Activated B cell treated with CpG ODN at 0.5 μM for 24 hours (primary cell): ENCODE results near the gene RIMBP2. TPM values are rescaled to one million over a fixed set of nuclear protein-coding genes. Genes with fewer than 3 reads are reported as not detected.

Experiments used
- ATAC-seq: fragments of 200-7000 bp; cut with Tn5 transposase; one replicate; pipeline ENCODE4 v1.10.0; 2021; ENCODE audit warnings: low read depth, mild to moderate bottlenecking, moderate library complexity
- CTCF ChIA-PET: fragments of 350-600 bp; sonication (Branson Sonifier 250); formaldehyde crosslinking; loops from one replicate; lab custom pipeline; 2021; ENCODE audit warnings: antibody characterized with exemption; lab: Charles Lee
- POLR2A ChIA-PET: fragments of 350-600 bp; sonication (Branson Sonifier 250); formaldehyde crosslinking; loops from one replicate; lab custom pipeline; 2021; ENCODE audit warnings: antibody characterized with exemption; lab: Charles Lee
- DNase-seq: peaks from one replicate; pipeline ENCODE4 v3.0.0; 2022
- H3K27ac Mint-ChIP-seq: one replicate; pipeline ENCODE4 v1.8.0; 2020; ENCODE audit warnings: mixed read lengths
- H3K27me3 Mint-ChIP-seq: one replicate; pipeline ENCODE4 v1.8.0; 2021; ENCODE audit warnings: mixed read lengths
- H3K36me3 Mint-ChIP-seq: one replicate; pipeline ENCODE4 v1.8.0; 2021; ENCODE audit warnings: low read depth, mixed read lengths
- H3K4me1 Mint-ChIP-seq: one replicate; pipeline ENCODE4 v1.8.0; 2021; ENCODE audit warnings: mixed read lengths
- H3K4me3 Mint-ChIP-seq: one replicate; pipeline ENCODE4 v1.8.0; 2020; ENCODE audit warnings: mild to moderate bottlenecking, mixed read lengths
- H3K9me3 Mint-ChIP-seq: one replicate; pipeline ENCODE4 v1.8.0; 2020; ENCODE audit warnings: mixed read lengths
- CTCF ChIP-seq: fragments of 200-600 bp; IDR thresholded peaks from one replicate; pipeline ENCODE4 v1.8.0; 2022; ENCODE audit warnings: antibody characterized with exemption, mild to moderate bottlenecking
- intact Hi-C: fragments of 100-400 bp; cut with micrococcal nuclease; formaldehyde crosslinking; loops from one replicate; pipeline ENCODE4 v1.15.1; 2024
- total RNA-seq: library from RNA; stranded (reverse); gene quantifications from 2 replicates; pipeline ENCODE4 v1.2.3, GENCODE V29; 2022

RIMBP2 gene
- total RNA-seq, 1 donor from 2014 or later: not detected

GRCh38 chr12:130433411-130433810, 282.7 kb downstream of the RIMBP2 start:
- POLR2A ChIA-PET: no interaction called here
- Mint-ChIP-seq H3K27me3 (no peaks in the 10 kb centered on the region), H3K27ac (no peak overlapping the region), H3K4me1 (no peaks in the 10 kb centered on the region), H3K4me3 (no peak overlapping the region), H3K36me3 (no peaks in the 10 kb centered on the region), H3K9me3 (peaks cover 5% of the 10 kb centered on the region)
- no peak for ATAC-seq
- no peak for DNase-seq
- no peak for TF ChIP-seq CTCF
- CTCF ChIA-PET: no interaction called here
- intact Hi-C loops: no loop called here

DNA sequence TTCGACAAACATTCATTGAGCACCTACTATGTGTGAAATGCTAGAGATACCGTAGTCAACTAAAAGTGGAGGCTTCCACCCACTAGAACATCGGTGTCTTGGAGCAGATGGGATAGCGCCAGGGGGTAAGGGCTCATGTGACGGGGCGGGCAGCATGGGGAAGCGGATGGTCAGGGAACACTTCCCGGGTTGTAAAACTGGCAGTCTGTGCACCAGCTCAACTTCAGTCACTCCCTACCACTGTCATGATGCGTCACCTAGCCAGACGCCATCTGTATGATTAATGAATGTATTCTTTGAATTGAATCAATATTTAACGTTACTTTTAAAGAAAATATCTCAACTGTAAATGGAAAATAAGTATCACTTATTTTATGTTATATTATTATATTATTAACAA, 284.9 kb downstream of the RIMBP2 start:
- intact Hi-C loops: no loop called here

GRCh38 chr12:130429656-130430505, 286.2 kb downstream of the RIMBP2 start:
- TF ChIP-seq CTCF: no peak
- ATAC-seq: no peak

More for the DNA sequence above, 284.9 kb downstream of the RIMBP2 start:
- H3K27me3 Mint-ChIP-seq: no peaks in the 10 kb centered on the region
- POLR2A ChIA-PET: no interaction called here
- no peaks in the 10 kb centered on the region for H3K4me1 Mint-ChIP-seq
- no peaks in the 10 kb centered on the region for H3K36me3 Mint-ChIP-seq
- CTCF ChIA-PET: no interaction called here
- no peak for TF ChIP-seq CTCF
- ATAC-seq (no peak), DNase-seq (no peak)
- H3K4me3 Mint-ChIP-seq: no peak overlapping the region
- H3K9me3 Mint-ChIP-seq: peaks cover 5% of the 10 kb centered on the region
- H3K27ac Mint-ChIP-seq: no peak overlapping the region

GRCh38 chr12:130428116-130428515, 288.0 kb downstream of the RIMBP2 start:
- Mint-ChIP-seq H3K9me3 (no peaks in the 10 kb centered on the region), H3K27ac (no peak overlapping the region), H3K4me1 (no peaks in the 10 kb centered on the region), H3K27me3 (no peaks in the 10 kb centered on the region), H3K4me3 (no peak overlapping the region), H3K36me3 (no peaks in the 10 kb centered on the region)
- intact Hi-C loops: no loop called here
- CTCF ChIA-PET: no interaction called here
- ATAC-seq: no peak
- POLR2A ChIA-PET: no interaction called here
- no peak for TF ChIP-seq CTCF
- DNase-seq: no peak

More at GRCh38 chr12:130429656-130430505, 286.2 kb downstream of the RIMBP2 start:
- H3K36me3 Mint-ChIP-seq: no peaks in the 10 kb centered on the region
- ChIA-PET POLR2A (no interaction called here), CTCF (no interaction called here)
- no peaks in the 10 kb centered on the region for H3K4me1 Mint-ChIP-seq
- no peak overlapping the region for H3K4me3 Mint-ChIP-seq
- H3K27ac Mint-ChIP-seq: no peak overlapping the region
- peaks cover 5% of the 10 kb centered on the region for H3K9me3 Mint-ChIP-seq
- DNase-seq: no peak
- intact Hi-C loops: no loop called here
- no peaks in the 10 kb centered on the region for H3K27me3 Mint-ChIP-seq

DNA sequence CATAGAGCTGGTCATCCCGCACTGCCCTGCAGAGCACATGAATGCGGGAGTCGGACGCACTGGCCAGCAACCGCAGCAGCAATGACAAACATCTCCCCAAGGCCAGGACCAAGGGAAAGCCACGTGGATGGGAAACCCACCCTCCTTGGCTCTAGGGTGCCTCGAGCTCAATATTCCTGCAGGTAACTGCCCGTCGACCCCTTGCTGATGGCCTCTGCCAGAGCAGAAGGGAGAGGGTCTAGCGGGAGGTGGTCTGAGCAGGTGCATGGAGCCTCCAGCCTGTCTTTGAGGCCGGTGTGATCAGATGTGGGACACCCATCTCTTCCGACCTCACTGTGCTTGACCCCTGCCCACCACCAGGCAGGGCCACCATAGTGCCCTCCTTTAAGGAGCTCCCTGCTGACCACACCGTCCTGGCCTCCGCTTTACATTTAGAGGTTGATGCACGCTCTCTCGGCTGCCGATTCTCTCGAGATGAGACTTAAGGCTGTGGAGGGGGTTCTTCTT, 288.7 kb downstream of the RIMBP2 start:
- no peak for DNase-seq
- Mint-ChIP-seq H3K4me1 (no peaks in the 10 kb centered on the region), H3K27ac (no peak overlapping the region), H3K4me3 (no peak overlapping the region), H3K9me3 (no peaks in the 10 kb centered on the region), H3K36me3 (no peaks in the 10 kb centered on the region), H3K27me3 (no peaks in the 10 kb centered on the region)
- TF ChIP-seq CTCF: no peak
- no peak for ATAC-seq
- intact Hi-C loops: no loop called here
- POLR2A ChIA-PET: no interaction called here
- CTCF ChIA-PET: no interaction called here
